DND-41 (cell line): ENCODE measurements around the gene NEDD4L.

ENCODE experiments used
- ATAC-seq: fragments of 200-7000 bp; cut with Tn5 transposase; 3 replicates; pipeline ENCODE4 v1.9.1; 2021; ENCODE audit warnings: low read depth; ENCODE audit not compliant: insufficient read depth
- DNase-seq: peaks from one replicate; pipeline ENCODE4 v3.0.0-alpha.2; 2020
- H2AFZ ChIP-seq: 2 replicates; pipeline ENCODE4 v1.6.0; 2012; ENCODE audit warnings: low read depth, low read length
- H3K27ac ChIP-seq: 2 replicates; pipeline ENCODE4 v1.5.1; 2012; ENCODE audit warnings: low read length, inconsistent platforms
- H3K27me3 ChIP-seq: fragments of 200-600 bp; sonication (generic); 2 replicates; pipeline ENCODE4 v1.6.0; 2012; ENCODE audit warnings: low read length, mild to moderate bottlenecking, inconsistent platforms; ENCODE audit not compliant: insufficient read depth, poor library complexity
- H3K36me3 ChIP-seq: 2 replicates; pipeline ENCODE4 v1.5.1; 2012; ENCODE audit warnings: low read length, inconsistent platforms; ENCODE audit not compliant: insufficient read depth
- H3K4me1 ChIP-seq: 2 replicates; pipeline ENCODE4 v1.5.1; 2012; ENCODE audit warnings: mild to moderate bottlenecking, low read length; ENCODE audit not compliant: insufficient read depth
- H3K4me2 ChIP-seq: 2 replicates; pipeline ENCODE4 v1.6.0; 2012; ENCODE audit warnings: mild to moderate bottlenecking, moderate library complexity, low read length, inconsistent platforms; ENCODE audit not compliant: insufficient read depth
- H3K4me3 ChIP-seq, 2 experiments: fragments of 200-600 bp in 1 of 2; shearing (Covaris generic) in 1 of 2; 2 replicates each; pipeline ENCODE4 v1.5.1; 2012 to 2016; ENCODE audit warnings: inconsistent platforms in 2 of 2, low read length in 2 of 2, mild to moderate bottlenecking in 2 of 2, low read depth in 1 of 2, moderate library complexity in 1 of 2
- H3K79me2 ChIP-seq: 2 replicates; pipeline ENCODE4 v1.6.0; 2012; ENCODE audit warnings: low read length, inconsistent platforms; ENCODE audit not compliant: insufficient read depth
- H3K9ac ChIP-seq: 2 replicates; pipeline ENCODE4 v1.6.0; 2012; ENCODE audit warnings: low read depth, mild to moderate bottlenecking, inconsistent platforms, low read length, moderate library complexity
- H3K9me3 ChIP-seq: 2 replicates; pipeline ENCODE4 v1.5.1; 2012; ENCODE audit warnings: low read length, moderate library complexity, mild to moderate bottlenecking, inconsistent platforms; ENCODE audit not compliant: insufficient read depth, severe bottlenecking
- H4K20me1 ChIP-seq: 2 replicates; pipeline ENCODE4 v1.6.0; 2012; ENCODE audit warnings: low read length; ENCODE audit not compliant: insufficient read depth
- EZH2 ChIP-seq: IDR thresholded peaks from 3 replicates; pipeline ENCODE4 v1.6.1; 2012; ENCODE audit warnings: borderline replicate concordance, low read depth, mild to moderate bottlenecking, moderate library complexity, low read length, inconsistent platforms; ENCODE audit not compliant: severe bottlenecking
- TF ChIP-seq, protein P1 (sequence below): IDR thresholded peaks from 2 replicates; pipeline ENCODE4 v1.5.1; 2012; ENCODE audit warnings: borderline replicate concordance, low read length, moderate library complexity, mild to moderate bottlenecking; ENCODE audit not compliant: poor library complexity, severe bottlenecking; ENCODE audit errors: extremely low read depth

The NEDD4L gene

DNA sequence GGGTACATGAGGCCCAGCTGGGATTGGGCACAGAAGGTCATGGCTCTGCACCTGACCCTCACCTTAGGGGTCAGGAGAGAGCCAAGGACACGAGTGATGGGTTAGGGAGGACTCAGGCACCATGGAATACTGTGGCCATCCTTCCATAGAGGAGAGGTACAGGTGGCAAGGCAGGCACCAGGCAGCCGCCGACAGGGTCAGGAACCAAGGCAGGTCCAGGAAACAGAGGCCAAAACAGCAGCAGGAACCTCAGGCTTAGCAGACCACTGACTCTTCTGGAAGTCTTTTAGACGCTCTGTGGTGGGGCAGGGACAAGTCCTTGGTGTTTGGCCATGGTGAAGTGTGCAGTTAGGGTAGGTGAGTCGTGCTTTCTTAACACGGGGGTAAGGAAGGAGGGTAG lies 128.0 kb downstream of the NEDD4L start:
- Histone ChIP-seq H4K20me1 (no peaks in the 10 kb centered on the region; the same call in 1 of the 2 replicates), H3K9me3 (no peaks in the 10 kb centered on the region), H3K27ac (no peak overlapping the region), H3K4me1 (no peaks in the 10 kb centered on the region), H3K79me2 (no peaks in the 10 kb centered on the region), H3K27me3 (no peaks in the 10 kb centered on the region), H3K9ac (no peak overlapping the region), H2AFZ (no peak overlapping the region), H3K36me3 (no peaks in the 10 kb centered on the region), H3K4me2 (no peak overlapping the region), H3K4me3 (no peak overlapping the region)
- TF ChIP-seq, protein P1, sequence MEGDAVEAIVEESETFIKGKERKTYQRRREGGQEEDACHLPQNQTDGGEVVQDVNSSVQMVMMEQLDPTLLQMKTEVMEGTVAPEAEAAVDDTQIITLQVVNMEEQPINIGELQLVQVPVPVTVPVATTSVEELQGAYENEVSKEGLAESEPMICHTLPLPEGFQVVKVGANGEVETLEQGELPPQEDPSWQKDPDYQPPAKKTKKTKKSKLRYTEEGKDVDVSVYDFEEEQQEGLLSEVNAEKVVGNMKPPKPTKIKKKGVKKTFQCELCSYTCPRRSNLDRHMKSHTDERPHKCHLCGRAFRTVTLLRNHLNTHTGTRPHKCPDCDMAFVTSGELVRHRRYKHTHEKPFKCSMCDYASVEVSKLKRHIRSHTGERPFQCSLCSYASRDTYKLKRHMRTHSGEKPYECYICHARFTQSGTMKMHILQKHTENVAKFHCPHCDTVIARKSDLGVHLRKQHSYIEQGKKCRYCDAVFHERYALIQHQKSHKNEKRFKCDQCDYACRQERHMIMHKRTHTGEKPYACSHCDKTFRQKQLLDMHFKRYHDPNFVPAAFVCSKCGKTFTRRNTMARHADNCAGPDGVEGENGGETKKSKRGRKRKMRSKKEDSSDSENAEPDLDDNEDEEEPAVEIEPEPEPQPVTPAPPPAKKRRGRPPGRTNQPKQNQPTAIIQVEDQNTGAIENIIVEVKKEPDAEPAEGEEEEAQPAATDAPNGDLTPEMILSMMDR = no peak
- TF ChIP-seq EZH2 = no peak
- no peak for DNase-seq
- ATAC-seq = no peak

DNA sequence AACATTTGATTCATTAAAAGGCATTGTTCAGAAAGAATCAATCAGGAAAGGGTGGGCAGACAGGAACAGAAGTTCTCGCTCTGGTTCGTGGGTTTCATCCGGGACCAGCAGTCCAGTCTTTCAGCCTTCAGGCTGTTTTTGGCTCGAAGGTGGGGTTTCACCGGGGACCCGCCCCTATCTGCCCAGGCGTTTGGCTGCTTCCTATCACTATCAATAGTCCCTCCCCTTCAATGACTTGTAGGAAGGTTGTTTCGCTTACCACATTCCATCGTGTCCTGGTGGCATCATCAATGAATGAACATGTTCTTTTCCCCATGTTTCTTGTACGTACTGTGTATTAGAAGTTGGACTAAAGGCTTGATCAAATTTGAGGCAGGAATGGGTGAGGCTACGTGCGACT lies 130.3 kb downstream of the NEDD4L start:
- Histone ChIP-seq H3K27ac (no peak overlapping the region), H3K4me1 (no peaks in the 10 kb centered on the region), H3K9me3 (no peaks in the 10 kb centered on the region), H4K20me1 (no peaks in the 10 kb centered on the region; the same call in 1 of the 2 replicates), H3K27me3 (no peaks in the 10 kb centered on the region), H3K9ac (no peak overlapping the region), H2AFZ (no peak overlapping the region), H3K4me3 (no peak overlapping the region), H3K36me3 (no peaks in the 10 kb centered on the region), H3K79me2 (no peaks in the 10 kb centered on the region), H3K4me2 (no peak overlapping the region)
- TF ChIP-seq, protein P1 = no peak
- TF ChIP-seq EZH2 = no peak
- ATAC-seq (no peak), DNase-seq (no peak)

DNA sequence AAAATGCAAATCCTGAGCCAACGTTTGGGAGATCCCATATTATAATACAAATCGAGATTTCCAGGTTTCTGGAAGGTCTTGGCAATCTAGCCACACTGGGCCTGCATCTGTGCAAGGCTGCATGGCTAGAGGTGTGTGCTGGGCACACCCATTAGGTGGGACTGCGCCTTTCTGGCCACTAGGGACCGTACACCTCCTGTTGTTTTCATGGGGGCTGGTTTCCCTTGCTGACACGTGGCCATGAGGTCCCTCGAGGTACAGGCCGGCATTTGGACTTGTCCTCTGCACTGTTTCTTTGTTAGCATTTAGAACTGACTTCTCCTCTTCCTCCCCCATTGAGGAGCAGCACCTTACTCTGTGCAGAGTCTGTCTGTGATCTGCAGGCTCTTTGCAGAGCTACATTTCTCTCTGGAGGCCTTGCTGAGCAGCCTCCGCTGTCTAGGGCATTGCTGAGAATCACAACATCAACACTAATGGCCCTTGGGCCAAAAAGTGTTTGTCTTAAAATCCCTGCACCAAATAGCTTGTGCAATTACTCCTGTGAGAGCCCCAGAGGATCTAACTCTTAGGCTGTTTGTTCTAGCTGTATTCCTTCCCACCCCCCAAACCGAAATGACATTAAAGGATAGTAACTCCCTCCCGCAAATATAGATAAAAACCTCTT lies 131.2 kb downstream of the NEDD4L start:
- TF ChIP-seq, protein P1 = no peak
- TF ChIP-seq EZH2 = no peak
- Histone ChIP-seq H3K36me3 (no peaks in the 10 kb centered on the region), H4K20me1 (no peaks in the 10 kb centered on the region; the same call in 1 of the 2 replicates), H3K9me3 (no peaks in the 10 kb centered on the region), H3K4me2 (no peak overlapping the region), H3K27me3 (no peaks in the 10 kb centered on the region), H3K9ac (no peak overlapping the region), H3K79me2 (no peaks in the 10 kb centered on the region), H2AFZ (no peak overlapping the region), H3K27ac (no peak overlapping the region), H3K4me3 (no peak overlapping the region), H3K4me1 (no peaks in the 10 kb centered on the region)
- no peak for DNase-seq
- ATAC-seq = no peak
